ENCODE measurements around the gene TMEM100. TPM values are rescaled to one million over a fixed set of nuclear protein-coding genes. Genes with fewer than 3 reads are reported as not detected.

The TMEM100 gene
- total RNA-seq, 1 experiment from 2014 or later, result not detected

GRCh38 chr17:55694286-55694910 is 28.3 kb downstream of the TMEM100 start:
- no peaks in the 10 kb centered on the region for H4K20me1 ChIP-seq (ENCODE audit: insufficient read depth)
- H3F3A ChIP-seq (ENCODE audit: insufficient read depth, low read depth), result no peaks in the 10 kb centered on the region
- CTCF ChIA-PET, result no interaction called here
- DNase-seq, result no peak
- no peak overlapping the region for H2AFZ ChIP-seq
- POLR2A ChIA-PET (ENCODE audit: unreplicated experiment), result no interaction called here
- H3K36me3 ChIP-seq (ENCODE audit: low read depth), result no peaks in the 10 kb centered on the region
- no peak for TF ChIP-seq EZH2 (IDR thresholded peaks at IDR 0.05; ENCODE audit: low read depth)
- TF ChIP-seq, protein P1, sequence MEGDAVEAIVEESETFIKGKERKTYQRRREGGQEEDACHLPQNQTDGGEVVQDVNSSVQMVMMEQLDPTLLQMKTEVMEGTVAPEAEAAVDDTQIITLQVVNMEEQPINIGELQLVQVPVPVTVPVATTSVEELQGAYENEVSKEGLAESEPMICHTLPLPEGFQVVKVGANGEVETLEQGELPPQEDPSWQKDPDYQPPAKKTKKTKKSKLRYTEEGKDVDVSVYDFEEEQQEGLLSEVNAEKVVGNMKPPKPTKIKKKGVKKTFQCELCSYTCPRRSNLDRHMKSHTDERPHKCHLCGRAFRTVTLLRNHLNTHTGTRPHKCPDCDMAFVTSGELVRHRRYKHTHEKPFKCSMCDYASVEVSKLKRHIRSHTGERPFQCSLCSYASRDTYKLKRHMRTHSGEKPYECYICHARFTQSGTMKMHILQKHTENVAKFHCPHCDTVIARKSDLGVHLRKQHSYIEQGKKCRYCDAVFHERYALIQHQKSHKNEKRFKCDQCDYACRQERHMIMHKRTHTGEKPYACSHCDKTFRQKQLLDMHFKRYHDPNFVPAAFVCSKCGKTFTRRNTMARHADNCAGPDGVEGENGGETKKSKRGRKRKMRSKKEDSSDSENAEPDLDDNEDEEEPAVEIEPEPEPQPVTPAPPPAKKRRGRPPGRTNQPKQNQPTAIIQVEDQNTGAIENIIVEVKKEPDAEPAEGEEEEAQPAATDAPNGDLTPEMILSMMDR (conservative IDR thresholded peaks at IDR 0.05), result no peak
- no peaks in the 10 kb centered on the region for H3K9me2 ChIP-seq (ENCODE audit: insufficient read depth)
- no peaks in the 10 kb centered on the region for H3K9me3 ChIP-seq (ENCODE audit: insufficient read depth, low read depth)
- no peak overlapping the region for H3K27ac ChIP-seq
- H3K4me2 ChIP-seq, result no peak overlapping the region
- intact Hi-C loops (cut with micrococcal nuclease; ENCODE audit: unreplicated experiment), result no loop called here
- H3K27me3 ChIP-seq (ENCODE audit: insufficient read depth, low read depth), result peaks cover 81% of the 10 kb centered on the region
- no peaks in the 10 kb centered on the region for H3K79me2 ChIP-seq (ENCODE audit: low read depth)
- BruUV-seq (replicated peaks), result no TSS peak
- H3K4me1 ChIP-seq (replicated peaks; ENCODE audit: insufficient read depth), result no peaks in the 10 kb centered on the region
- no peak overlapping the region for H3K4me3 ChIP-seq

DNA sequence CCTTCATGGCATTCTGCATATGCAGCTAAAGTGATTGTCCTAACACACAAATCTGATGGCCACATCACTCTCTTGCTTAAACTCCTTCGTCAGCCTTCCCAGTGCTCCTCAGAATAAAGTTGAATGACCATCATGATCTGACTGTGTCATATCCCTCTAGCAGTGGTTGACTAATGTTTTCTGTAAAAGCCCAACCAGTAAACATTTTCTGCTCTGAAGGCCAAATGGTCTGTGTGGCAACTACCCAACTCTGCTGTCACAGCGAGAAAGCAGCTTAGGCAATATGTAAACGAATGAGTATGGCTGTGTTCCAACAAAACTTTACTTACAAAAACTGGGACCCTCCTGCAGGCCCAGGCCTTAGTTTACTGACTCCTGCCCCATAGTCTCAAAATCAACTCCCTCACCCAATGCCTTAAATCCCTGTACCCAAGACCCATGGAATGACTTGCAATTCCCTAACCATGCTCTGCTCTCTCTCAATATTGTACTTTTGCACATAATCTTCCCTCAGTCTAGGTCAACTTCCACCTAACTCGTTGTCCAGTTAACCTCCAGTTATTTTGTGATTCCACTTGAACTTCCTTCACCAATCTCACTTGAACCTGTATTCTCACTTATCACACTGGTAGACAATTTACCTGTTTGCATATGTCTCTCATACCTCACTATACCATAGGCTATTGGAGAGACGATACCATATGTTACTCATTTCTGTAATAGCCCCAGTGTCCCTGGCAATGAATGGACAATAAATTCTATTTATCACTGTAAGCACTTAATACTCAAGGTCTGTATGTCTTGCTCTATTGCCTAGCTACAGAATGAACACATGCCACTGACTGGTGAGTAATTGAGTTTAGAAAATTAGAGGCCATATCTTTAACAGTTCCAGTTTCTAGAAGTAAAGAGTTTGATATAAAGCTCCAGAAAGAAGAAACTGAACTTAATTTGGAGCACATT is 29.1 kb downstream of the TMEM100 start:
- ChIA-PET POLR2A (ENCODE audit: unreplicated experiment) (no interaction called here), CTCF (no interaction called here)
- Histone ChIP-seq H3K4me2 (no peak overlapping the region), H3K27me3 (ENCODE audit: insufficient read depth, low read depth) (peaks cover 78% of the 10 kb centered on the region), H3K9me2 (ENCODE audit: insufficient read depth) (no peaks in the 10 kb centered on the region), H3K4me1 (replicated peaks; ENCODE audit: insufficient read depth) (no peaks in the 10 kb centered on the region), H3K9me3 (ENCODE audit: insufficient read depth, low read depth) (no peaks in the 10 kb centered on the region), H3K27ac (no peak overlapping the region), H3K36me3 (ENCODE audit: low read depth) (no peaks in the 10 kb centered on the region), H2AFZ (no peak overlapping the region), H3K4me3 (no peak overlapping the region), H4K20me1 (ENCODE audit: insufficient read depth) (no peaks in the 10 kb centered on the region), H3K79me2 (ENCODE audit: low read depth) (no peaks in the 10 kb centered on the region), H3F3A (ENCODE audit: insufficient read depth, low read depth) (no peaks in the 10 kb centered on the region)
- TF ChIP-seq, protein P1 (conservative IDR thresholded peaks at IDR 0.05), result no peak
- no peak for TF ChIP-seq EZH2 (IDR thresholded peaks at IDR 0.05; ENCODE audit: low read depth)
- no peak for DNase-seq
- intact Hi-C loops (cut with micrococcal nuclease; ENCODE audit: unreplicated experiment), result no loop called here
- no TSS peak for BruUV-seq (replicated peaks)

GRCh38 chr17:55692276-55692675 is 30.4 kb downstream of the TMEM100 start:
- ChIA-PET CTCF (no interaction called here), POLR2A (ENCODE audit: unreplicated experiment) (no interaction called here)
- Histone ChIP-seq H3K4me2 (no peak overlapping the region), H3K9me2 (ENCODE audit: insufficient read depth) (no peaks in the 10 kb centered on the region), H4K20me1 (ENCODE audit: insufficient read depth) (no peaks in the 10 kb centered on the region), H3K4me3 (no peak overlapping the region), H3K27ac (no peak overlapping the region), H3K36me3 (ENCODE audit: low read depth) (no peaks in the 10 kb centered on the region), H3K79me2 (ENCODE audit: low read depth) (no peaks in the 10 kb centered on the region), H2AFZ (no peak overlapping the region), H3F3A (ENCODE audit: insufficient read depth, low read depth) (no peaks in the 10 kb centered on the region), H3K9me3 (ENCODE audit: insufficient read depth, low read depth) (no peaks in the 10 kb centered on the region), H3K4me1 (replicated peaks; ENCODE audit: insufficient read depth) (no peaks in the 10 kb centered on the region), H3K27me3 (ENCODE audit: insufficient read depth, low read depth) (peaks cover 65% of the 10 kb centered on the region)
- intact Hi-C loops (cut with micrococcal nuclease; ENCODE audit: unreplicated experiment), result no loop called here
- DNase-seq, result no peak
- TF ChIP-seq, protein P1 (conservative IDR thresholded peaks at IDR 0.05), result no peak
- TF ChIP-seq EZH2 (IDR thresholded peaks at IDR 0.05; ENCODE audit: low read depth), result no peak
- no TSS peak for BruUV-seq (replicated peaks)
